GM18907 (cell line): ENCODE measurements around the gene BGN.

Source experiments
- ATAC-seq: cut with Tn5 transposase; IDR thresholded peaks from one replicate; pipeline ENCODE4 v1.9.1; 2021; ENCODE audit warnings: mild to moderate bottlenecking, moderate library complexity; ENCODE audit not compliant: unreplicated experiment

BGN gene

GRCh38 chrX:153481043-153481442, 13.7 kb upstream of the BGN start:
- no peak for ATAC-seq

GRCh38 chrX:153482376-153483015, 12.3 kb upstream of the BGN start:
- no peak for ATAC-seq

- no peak for ATAC-seq
Observed at GRCh38 chrX:153485396-153486080, 9.2 kb upstream of the BGN start.

- no peak for ATAC-seq
Observed at GRCh38 chrX:153486171-153486570, 8.6 kb upstream of the BGN start.

GRCh38 chrX:153487590-153488071, 7.1 kb upstream of the BGN start:
- no peak for ATAC-seq

- ATAC-seq: no peak
Observed at GRCh38 chrX:153488231-153488914, 6.4 kb upstream of the BGN start.

GRCh38 chrX:153490217-153490930, 4.4 kb upstream of the BGN start:
- ATAC-seq: no peak

GRCh38 chrX:153491351-153491914, 3.3 kb upstream of the BGN start:
- ATAC-seq: no peak

- ATAC-seq: no peak
Observed at GRCh38 chrX:153491918-153492317, 2.9 kb upstream of the BGN start.

GRCh38 chrX:153492543-153492942, 2.2 kb upstream of the BGN start:
- ATAC-seq: no peak

- no peak for ATAC-seq
Observed at GRCh38 chrX:153493085-153493484, 1.7 kb upstream of the BGN start.

GRCh38 chrX:153494061-153494460, 719 bp upstream of the BGN start:
- ATAC-seq: no peak

- ATAC-seq: no peak
Observed at GRCh38 chrX:153495362-153495751, 577 bp downstream of the BGN start.

- ATAC-seq: no peak
Observed at GRCh38 chrX:153495903-153496589, 1.3 kb downstream of the BGN start.

- no peak for ATAC-seq
Observed at GRCh38 chrX:153496590-153496959, 1.8 kb downstream of the BGN start.

- ATAC-seq: no peak
Observed at GRCh38 chrX:153498453-153498852, 3.7 kb downstream of the BGN start.

GRCh38 chrX:153499341-153499740, 4.6 kb downstream of the BGN start:
- no peak for ATAC-seq

- ATAC-seq: no peak
Observed at GRCh38 chrX:153499876-153500275, 5.1 kb downstream of the BGN start.

- ATAC-seq: no peak
Observed at GRCh38 chrX:153500676-153501280, 6.0 kb downstream of the BGN start.

- no peak for ATAC-seq
Observed at GRCh38 chrX:153501530-153501929, 6.8 kb downstream of the BGN start.
